ENCODE measurements around the gene DCDC2.
"Not testable (repeated sequence)": the region's sequence is repeated elsewhere in the genome, so short reads cannot be mapped to it uniquely, and the experiment has no call there.

The DCDC2 gene

GRCh38 chr6:24357336-24358218, at the start of gene DCDC2:
Gene DCDC2, minus strand, starts transcription at chr6:24358059. Its CDS starts 309 bp downstream, at chr6:24357750.
- FAIRE-seq = no peak

DNA sequence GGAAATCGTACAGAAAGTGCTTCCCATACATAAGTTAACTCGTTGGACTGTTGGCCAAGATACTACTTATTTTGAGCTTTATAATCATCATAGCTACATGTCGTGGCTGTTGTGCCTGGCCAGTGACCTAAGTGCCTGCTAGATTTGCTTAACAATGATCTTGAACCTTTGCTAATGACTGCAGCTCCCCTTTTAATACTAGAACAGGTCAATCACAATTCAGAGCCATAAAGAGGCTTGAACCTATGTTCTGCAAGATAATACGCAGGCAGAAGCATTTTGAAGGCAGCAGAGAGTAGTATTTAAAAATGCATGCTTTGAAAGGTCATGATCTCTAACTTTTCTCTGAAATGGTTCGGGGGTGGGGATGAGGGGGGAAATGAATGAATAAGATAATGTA, 47.4 kb upstream of the DCDC2 start:
- FAIRE-seq = no peak

DNA sequence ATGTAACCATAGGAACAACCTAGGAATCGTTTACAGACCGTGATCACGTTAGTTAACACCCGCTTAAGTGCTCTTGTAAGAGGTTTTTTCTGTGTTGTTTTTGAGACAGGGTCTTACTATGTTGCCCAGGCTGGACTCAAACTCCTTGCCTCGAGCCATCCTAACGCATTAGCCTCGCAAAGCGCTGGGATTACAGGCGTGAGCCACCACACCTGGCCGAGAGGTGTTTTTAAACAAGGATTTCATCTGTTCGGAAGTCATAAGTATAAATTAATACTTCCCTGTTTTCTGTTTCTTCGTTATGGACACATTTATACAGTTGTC, 45.6 kb upstream of the DCDC2 start:
- no peak for FAIRE-seq

GRCh38 chr6:24402697-24403500, 45.0 kb upstream of the DCDC2 start, which contains the start of gene MRS2:
Gene MRS2, plus strand, starts transcription at chr6:24402936. Its CDS starts 111 bp downstream, at chr6:24403047.
- FAIRE-seq = no peak

DNA sequence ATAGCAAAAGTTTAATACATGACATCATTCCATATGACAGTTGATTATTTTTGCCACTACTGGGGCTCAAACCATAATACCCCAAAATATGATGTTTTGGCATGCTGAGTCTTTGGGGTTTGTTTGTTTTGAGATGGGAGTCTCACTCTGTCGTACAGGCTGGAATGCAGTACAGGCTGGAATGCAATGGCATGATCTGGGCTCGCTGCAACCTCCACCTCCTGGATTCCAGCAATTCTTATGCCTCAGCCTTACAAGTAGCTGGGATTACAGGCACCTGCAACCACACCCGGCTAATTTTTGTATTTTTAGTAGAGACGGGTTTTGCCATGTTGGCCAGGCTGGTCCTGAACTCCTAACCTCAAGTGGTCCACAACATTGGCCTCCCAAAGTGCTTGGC, 43.6 kb upstream of the DCDC2 start:
- FAIRE-seq = no peak

DNA sequence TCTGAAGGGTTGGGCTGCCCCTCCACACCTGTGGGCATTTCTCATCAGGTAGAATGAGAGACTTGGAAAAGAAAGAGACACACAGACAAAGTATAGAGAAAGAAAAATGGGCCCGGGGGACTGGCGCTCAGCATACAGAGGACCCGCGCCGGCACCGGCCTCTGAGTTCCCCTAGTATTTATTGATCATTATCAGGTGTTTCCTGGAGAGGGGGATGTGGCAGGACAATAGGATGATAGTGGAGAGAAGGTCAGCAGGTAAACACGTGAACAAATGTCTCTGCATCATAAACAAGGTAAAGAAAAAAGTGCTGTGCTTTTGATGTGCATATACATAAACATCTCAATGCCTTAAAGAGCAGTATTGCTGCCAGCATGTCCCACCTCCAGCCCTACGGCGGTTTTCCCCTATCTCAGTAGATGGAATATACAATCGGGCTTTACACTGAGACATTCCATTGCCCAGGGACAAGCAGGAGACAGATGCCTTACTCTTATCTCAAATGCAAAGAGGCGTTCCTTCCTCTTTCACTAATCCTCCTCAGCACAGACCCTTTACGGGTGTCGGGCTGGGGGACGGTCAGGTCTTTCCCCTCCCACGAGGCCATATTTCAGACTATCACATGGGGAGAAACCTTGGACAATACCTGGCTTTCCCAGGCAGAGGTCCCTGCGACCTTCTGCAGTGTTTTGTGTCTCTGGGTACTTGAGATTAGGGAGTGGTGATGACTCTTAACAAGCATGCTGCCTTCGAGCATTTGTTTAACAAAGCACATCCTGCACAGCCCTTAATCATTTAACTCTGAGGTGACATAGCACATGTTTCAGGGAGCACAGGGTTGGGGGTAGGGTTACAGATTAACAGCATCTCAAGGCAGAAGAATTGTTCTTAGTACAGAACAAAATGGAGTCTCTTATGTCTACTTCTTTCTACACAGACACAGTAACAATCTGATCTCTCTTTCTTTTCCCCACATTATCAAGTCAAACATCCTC, 42.5 kb upstream of the DCDC2 start:
- FAIRE-seq = not testable (repeated sequence)

GRCh38 chr6:24397631-24398030, 39.8 kb upstream of the DCDC2 start:
- no peak for FAIRE-seq

DNA sequence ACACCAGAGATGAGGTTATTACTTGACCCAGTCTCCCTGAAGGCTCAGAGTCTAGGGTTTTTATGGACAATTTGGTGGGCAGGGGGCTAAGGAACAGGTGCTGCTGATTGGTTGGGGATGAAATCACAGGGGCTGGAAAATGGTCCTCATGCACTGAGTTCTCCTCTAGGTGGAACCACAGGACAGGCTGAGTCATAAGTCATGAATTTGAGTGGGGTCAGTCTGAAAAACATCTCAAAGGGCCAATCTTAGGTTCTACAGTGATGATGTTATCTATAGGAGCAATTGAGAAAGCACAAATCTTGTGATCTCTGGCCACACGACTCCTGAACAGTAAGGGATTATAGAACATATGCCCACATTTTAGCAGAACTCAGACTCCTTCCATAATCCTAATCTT, 39.0 kb upstream of the DCDC2 start:
- FAIRE-seq = no peak

DNA sequence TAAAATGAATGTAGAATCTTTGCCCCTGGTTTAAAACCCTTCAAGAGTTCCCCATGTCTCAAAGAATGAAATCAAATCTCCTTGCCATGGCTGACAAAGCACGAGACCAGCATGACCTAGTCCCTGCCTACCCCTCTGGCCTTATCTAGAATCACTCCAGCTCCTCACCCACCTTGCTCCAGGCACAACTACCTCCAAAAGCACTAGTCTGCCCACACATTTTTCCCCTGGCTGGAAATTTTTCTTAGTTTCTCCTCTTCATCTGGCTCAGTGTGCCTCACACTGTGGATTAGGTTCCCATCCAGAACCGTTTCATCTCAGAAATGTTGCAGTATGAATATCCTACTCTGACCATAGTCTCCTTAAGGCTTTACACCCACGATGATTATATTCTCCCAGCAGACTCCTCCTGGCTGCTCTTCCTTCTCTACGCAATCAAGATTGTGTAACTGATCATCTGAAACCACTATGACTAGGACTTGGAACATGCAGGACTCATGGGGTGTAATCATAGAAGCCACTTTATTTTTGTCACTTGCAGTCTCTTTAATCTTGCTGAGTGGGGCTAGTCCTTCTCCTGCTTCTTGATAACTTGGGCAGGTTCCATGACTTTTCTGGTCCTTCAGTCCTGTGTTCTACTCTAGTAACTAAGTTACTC, 37.0 kb upstream of the DCDC2 start:
- FAIRE-seq = no peak

- FAIRE-seq = no peak
These were observed 36.4 kb upstream of the DCDC2 start for GRCh38 chr6:24394061-24394779.

DNA sequence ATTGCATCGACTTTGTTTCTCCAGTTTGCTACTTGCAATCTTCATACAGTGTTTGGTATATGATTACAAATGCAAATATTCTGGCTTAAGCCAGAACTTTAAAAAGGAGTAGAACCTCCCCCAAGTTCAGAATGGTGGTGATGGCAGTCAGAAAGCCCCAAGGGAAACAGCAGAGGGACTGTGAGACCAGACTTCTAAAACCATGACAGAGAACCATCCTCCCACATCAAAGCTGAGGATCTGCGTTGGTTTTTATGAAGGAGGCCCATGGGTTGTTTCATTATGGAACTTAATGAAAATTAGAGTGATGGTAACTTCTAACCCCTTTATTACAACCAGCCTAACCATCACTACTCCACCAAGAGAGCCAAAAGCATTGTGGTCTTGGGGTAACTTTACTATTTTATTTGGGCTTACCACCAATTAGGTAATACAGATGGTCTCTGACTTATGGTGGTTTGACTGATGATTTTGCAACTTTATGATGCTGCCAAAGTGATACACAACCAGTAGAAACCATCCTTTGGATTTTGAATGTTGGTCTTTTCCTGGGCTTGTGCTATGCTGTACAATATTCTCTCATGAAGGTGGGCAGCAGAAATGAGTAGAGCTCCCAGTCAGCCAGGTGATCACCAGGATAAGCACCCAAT, 34.0 kb upstream of the DCDC2 start:
- FAIRE-seq = no peak

DNA sequence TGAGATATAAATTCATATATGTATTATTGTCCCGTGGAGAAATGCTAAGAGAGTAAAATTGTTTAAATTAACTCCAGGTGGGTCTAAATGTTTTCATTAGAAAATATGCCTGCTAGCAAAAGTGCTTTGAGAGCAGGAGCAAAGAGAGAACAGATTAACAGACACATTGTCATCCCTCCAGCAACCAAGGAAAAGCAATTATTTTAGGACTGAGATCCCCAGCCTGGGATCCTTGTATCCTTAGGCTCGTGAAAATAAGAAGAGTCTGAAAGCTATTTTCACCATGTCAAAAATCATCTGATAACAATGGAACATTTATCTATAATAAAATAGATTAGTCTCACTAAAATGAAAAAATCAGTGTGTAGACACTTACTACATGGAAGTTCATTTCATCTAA, 33.3 kb upstream of the DCDC2 start:
- FAIRE-seq = no peak

DNA sequence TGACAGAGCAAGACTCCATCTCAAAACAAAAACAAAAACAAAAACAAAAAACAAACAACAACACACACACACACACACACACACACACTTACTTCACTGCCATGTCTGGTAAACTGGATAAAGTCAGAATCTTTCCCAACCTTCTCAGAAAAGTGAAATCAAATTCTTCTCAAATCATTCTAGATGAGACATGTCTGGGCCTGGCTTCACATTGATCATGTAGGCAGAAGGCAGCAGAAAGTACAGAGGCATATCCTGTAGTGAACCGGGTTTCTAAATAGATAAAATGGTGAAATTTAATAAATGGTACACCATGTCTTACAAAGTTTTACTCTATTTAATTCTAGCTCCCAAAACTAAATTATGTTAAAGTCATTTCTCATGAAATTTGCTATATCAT, 30.0 kb upstream of the DCDC2 start:
- no peak for FAIRE-seq

- no peak for FAIRE-seq
These were observed 27.8 kb upstream of the DCDC2 start for GRCh38 chr6:24385536-24386269.

DNA sequence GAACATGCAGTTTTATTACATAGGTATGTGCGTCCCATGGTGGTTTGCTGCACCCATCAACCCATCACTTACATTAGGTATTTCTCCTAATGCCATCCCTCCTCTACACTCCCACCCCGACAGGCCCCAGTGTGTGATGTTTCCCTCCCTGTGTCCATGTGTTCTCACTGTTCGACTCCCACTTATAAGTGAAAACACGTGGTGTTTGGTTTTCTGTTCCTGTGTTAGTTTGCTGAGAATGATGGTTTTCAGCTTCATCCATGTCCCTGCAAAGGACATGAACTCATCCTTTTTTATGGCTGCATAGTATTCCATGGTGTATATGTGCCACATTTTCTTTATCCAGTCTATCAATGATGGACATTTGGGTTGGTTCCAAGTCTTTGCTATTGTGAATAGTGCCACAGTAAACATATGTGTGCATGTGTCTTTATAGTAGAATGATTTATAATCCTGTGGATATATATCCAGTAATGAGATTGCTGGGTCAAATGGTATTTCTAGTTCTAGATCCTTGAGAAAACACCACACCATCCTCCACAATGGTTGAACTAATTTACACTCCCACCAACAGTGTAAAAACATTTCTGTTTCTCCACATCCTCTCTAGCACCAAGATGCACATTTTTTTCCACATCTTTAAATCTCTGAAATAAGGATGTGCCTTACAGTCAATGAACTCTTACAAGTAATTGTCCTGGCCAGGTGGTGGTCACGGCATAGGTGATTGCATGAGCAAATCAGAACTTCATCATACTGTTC, 26.7 kb upstream of the DCDC2 start:
- not testable (repeated sequence) for FAIRE-seq

GRCh38 chr6:24382891-24383494, 25.1 kb upstream of the DCDC2 start:
- FAIRE-seq = not testable (repeated sequence)

DNA sequence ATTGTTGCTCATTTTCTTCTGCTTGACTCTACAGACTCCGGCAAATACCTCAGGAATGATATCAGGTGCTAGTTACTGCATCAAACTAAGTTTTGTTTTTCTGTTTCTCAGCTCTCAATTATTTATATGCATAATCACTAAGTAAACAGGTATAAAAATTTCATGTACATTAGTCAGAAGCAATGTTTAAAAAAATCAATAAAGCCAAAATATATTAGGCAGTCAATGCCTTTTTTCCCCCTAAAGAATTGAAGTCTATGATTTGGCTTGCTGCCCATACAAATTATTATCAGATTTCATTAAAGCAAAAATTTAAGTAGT, 24.3 kb upstream of the DCDC2 start:
- no peak for FAIRE-seq

DNA sequence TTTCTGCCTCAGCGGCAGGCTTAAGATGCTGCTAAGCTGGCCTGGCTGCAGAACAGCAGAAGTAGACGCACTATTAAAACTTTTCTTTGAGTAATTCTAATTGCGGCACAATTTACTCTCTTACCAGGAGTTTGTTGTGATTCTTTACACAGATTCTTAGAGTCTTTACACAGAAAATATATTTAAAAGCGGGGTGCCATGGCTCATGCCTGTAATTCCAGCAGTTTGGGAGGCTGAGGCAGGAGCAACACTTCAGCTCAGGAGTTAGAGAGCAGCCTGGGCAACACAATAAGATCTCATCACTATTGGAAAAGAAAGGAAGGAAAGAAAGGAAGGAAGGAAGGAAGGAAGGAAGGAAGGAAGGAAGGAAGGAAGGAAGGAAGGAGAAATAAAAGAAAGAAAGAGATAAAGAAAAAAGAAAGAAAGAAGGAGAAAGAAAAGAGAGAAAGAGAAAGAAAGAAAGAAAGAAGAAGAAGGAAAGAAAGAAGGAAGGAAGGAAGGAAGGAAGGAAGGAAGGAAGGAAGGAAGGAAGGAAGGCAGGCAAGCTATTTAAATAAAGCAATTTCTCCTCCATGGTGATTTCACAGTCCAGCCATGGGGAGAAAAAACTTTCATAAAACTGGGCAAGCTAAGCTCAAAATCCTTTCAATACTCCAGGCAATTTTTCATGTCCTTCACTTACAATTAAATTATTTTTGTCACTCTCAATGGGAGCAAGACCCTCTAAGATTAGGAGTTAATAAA, 23.8 kb upstream of the DCDC2 start:
- no peak for FAIRE-seq
